ENCODE results near the gene MOBP. TPM values are rescaled to one million over a fixed set of nuclear protein-coding genes. Genes with fewer than 3 reads are reported as not detected.
"Not testable (repeated sequence)": the region's sequence is repeated elsewhere in the genome, so short reads cannot be mapped to it uniquely, and the experiment has no call there.

The MOBP gene, protein sequence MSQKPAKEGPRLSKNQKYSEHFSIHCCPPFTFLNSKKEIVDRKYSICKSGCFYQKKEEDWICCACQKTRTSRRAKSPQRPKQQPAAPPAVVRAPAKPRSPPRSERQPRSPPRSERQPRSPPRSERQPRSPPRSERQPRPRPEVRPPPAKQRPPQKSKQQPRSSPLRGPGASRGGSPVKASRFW
- 0.04 TPM in 1 of 2 replicates, not detected in the other for total RNA-seq (2014; rRNA removed; shearing (Covaris generic))

DNA sequence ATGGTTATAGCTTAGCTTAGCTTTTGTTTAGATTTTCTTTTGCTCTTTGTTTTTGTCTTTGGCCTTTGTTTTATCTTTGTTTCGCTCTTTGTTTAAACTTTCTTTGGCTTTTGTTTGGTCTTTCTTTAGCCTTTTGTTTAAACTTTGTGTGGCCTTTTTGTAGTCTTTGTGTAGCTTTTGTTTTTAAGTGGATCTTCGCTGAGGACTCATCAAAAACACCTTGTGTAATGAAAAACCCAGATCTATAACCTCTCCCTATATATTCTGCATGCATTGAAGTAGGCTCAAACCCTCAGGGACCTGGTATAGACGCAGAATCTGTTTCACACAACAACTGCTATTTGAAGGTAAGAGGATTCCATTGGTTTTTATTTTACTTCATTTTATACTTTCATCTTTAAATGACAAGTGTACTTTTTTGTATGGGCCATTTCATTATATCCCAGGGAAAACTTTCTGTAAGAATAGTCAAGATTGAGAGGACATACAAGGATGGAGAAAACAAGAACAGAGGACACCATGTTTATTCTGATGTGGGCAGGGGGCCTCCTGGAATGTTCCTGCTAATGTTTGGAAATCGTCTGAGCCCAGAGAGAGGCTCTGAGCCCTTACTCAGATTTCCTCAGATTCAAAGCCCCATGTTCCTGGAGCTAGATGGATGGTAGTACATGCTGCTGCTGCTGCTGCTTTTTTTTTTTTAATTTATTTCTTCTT, at the start of gene MOBP:
Gene MOBP (plus strand): TSS at position 287 of the 714 bp plus-strand sequence. CDS start 34,390 bp downstream, outside the sequence.
- Histone ChIP-seq H3K9me3 (replicated peaks) (no peaks in the 10 kb centered on the region), H3K4me3 (no peak within 1 kb of the TSS), H3K27ac (no peak within 1 kb of the TSS), H3K4me1 (no peaks in the 10 kb centered on the region), H3K36me3 (no peaks in the 10 kb centered on the region), H3K27me3 (no peaks in the 10 kb centered on the region)
- no peak for DNase-seq

DNA sequence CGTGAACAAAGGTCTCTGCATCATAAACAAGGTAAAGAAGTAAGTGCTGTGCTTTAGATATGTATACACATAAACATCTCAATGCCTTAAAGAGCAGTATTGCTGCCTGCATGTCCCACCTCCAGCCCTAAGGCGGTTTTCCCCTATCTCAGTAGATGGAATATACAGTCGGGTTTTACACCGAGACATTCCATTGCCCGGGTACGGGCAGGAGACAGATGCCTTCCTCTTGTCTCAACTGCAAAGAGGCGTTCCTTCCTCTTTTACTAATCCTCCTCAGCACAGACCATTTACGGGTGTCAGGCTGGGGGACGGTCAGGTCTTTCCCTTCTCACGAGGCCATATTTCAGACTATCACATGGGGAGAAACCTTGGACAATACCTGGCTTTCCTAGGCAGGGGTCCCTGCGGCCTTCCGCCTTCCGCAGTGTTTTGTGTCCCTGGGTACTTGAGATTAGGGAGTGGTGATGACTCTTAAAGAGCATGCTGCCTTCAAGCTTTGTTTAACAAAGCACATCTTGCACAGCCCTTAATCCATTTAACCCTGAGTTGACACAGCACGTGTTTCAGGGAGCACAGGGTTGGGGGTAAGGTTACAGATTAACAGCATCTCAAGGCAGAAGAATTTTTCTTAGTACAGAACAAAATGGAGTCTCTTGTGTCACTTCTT, 48.8 kb upstream of the MOBP start:
- H3K9me3 ChIP-seq (replicated peaks); H3K36me3 ChIP-seq; H3K27ac ChIP-seq; H3K4me3 ChIP-seq; H3K4me1 ChIP-seq; H3K27me3 ChIP-seq; DNase-seq: not testable (repeated sequence)

DNA sequence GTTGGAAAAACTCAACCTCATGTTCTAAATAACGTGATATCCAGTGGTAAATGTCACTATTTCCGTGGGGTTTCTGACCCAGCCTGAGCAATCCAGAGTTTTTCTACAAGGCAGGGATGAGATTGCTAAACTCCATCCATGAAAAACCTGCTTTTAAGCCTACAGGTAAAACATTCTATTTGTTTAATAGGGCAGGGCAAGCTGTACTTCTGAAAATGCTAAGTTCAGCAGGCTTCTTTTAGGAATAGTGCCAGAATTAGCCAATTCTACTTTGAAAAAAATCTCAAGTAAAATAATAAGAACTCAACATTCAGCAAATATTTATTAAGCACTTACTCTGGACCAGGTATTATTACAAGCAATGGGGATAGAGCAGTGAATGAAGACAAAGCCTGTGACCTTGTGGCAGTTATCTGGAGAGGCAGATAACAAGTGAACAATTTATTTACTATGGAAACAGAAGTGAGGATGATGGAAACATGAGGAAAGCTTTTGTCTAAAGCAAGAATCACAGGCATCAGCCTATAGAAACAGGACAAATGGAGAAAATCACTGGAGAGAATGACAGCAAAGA, 47.7 kb upstream of the MOBP start:
- H3K9me3 ChIP-seq (replicated peaks), result no peaks in the 10 kb centered on the region

DNA sequence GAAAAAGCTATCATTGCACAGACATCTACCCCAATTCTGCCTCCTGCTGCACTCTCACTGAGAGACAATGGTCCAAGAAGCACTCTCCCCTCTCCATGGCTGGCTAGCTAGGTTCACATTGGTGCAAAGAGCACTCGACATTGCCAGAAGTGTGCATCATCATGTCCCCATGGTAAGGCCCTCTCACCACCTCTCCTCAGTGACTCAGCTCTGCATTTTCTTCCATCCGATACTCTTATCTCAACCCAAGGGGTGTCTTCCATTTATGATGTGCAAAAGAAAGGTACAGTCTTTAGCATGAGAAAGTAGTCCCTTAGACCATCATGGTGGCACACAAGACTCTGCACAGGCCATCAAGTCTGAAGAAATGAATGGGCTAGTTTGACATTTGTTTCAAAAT, 46.9 kb upstream of the MOBP start:
- Histone ChIP-seq H3K4me3 (no peak overlapping the region), H3K27ac (no peak overlapping the region), H3K27me3 (no peaks in the 10 kb centered on the region), H3K4me1 (no peaks in the 10 kb centered on the region), H3K36me3 (no peaks in the 10 kb centered on the region), H3K9me3 (replicated peaks) (no peaks in the 10 kb centered on the region)
- no peak for DNase-seq

More for the DNA sequence above, 47.7 kb upstream of the MOBP start:
- Histone ChIP-seq H3K27ac (no peak overlapping the region), H3K36me3 (no peaks in the 10 kb centered on the region), H3K4me1 (no peaks in the 10 kb centered on the region), H3K27me3 (no peaks in the 10 kb centered on the region; the same call in 1 of the 2 replicates), H3K4me3 (no peak overlapping the region)
- no peak for DNase-seq

DNA sequence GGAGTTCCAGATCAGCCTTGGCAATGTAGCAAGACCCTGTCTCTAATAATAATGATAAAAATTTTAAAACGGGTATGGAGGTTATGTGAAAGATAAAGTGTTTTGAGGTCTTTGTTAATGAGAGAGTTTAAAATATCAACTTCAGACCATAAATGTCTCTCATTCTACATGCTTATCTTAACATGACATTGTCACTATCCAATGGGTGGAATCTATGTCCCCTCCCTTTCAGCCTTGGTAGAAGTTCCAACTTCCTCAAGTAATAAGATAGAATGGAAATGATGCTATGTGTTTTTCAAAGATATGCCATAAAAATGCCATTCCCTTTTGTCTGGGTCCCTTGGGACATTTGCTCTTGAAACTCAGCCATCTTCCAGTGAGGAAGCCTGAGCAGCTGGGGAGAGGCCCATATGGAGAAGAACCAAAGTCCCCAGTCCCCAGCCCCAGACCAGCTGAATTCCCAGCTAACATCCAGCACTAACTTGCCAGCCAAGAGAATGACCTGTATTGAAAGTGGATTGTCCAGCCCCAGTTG, 44.0 kb upstream of the MOBP start:
- no peaks in the 10 kb centered on the region for H3K27me3 ChIP-seq
- no peak for DNase-seq
- H3K4me3 ChIP-seq, result no peak overlapping the region
- no peaks in the 10 kb centered on the region for H3K36me3 ChIP-seq
- H3K4me1 ChIP-seq, result no peaks in the 10 kb centered on the region
- H3K27ac ChIP-seq, result no peak overlapping the region
- H3K9me3 ChIP-seq (replicated peaks), result no peaks in the 10 kb centered on the region

DNA sequence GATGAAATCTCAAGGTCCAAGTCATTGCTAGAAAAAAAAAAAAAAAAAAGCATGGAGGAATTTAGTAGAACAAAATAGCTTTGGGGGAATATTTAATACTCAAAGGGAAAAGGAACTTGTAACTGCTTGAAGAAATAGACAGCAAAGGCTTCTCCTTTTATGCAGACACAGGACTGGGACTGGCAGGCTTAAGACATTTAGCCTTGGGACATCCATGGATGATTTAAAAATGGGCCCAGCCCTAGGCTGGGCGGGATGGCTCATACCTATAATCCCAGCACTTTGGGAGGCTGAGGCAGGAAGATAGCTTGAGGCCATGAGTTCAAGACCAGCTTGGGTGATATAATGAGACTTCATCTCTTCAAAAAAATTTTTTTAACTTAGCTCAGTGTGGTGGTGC, 41.2 kb upstream of the MOBP start:
- Histone ChIP-seq H3K9me3 (replicated peaks) (no peaks in the 10 kb centered on the region), H3K36me3 (no peaks in the 10 kb centered on the region)
- DNase-seq, result no peak

DNA sequence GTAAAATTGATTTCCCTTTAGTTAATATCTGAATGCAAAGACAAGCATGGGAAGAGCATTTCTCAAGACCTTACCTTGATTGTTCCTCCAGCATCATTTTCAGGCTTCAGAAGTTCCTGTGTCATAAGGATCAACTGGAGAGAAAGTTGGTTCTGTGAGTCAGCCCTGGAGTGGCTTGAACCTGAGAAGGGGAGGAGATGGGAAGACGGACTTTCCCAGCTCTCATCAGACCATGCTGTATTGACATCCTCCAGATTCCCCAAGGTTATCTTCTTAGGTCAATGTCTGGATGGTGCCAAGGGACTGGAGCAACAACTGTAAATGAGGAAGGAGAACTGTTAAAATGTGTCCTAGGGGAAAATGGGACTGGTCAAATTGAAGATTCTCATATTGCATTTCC, 40.0 kb upstream of the MOBP start:
- Histone ChIP-seq H3K4me3 (no peak overlapping the region), H3K36me3 (no peaks in the 10 kb centered on the region), H3K4me1 (no peaks in the 10 kb centered on the region), H3K9me3 (replicated peaks) (no peaks in the 10 kb centered on the region), H3K27me3 (no peaks in the 10 kb centered on the region), H3K27ac (no peak overlapping the region)
- no peak for DNase-seq

More for the DNA sequence above, 41.2 kb upstream of the MOBP start:
- Histone ChIP-seq H3K27me3 (no peaks in the 10 kb centered on the region), H3K4me1 (no peaks in the 10 kb centered on the region), H3K27ac (no peak overlapping the region), H3K4me3 (no peak overlapping the region)

DNA sequence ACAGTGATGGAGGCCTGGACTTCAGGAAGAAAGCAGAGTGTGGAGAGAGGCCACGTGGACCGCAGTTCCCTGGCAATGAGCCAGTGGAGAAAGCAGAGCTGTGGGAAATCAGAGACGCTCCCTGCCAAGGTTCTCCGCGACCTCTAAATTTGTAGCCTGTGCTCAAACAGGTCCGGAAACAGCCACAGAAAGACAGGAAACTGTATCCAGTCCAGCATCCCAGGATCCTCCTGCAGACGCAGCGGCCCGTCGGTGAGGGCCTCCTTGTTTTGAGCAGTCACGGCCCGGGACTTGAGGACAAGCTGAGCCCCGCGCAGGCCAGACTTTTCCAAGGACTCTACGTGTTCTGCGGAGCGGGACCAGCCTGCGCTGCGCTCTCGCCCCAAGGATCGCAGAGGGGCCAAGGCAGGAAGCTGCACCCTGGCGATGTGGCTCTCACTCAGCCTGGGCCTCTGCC, 38.7 kb upstream of the MOBP start:
- Histone ChIP-seq H3K9me3 (replicated peaks) (no peaks in the 10 kb centered on the region), H3K27ac (no peak overlapping the region), H3K36me3 (no peaks in the 10 kb centered on the region), H3K4me3 (no peak overlapping the region), H3K4me1 (no peaks in the 10 kb centered on the region), H3K27me3 (no peaks in the 10 kb centered on the region)
- DNase-seq, result no peak

DNA sequence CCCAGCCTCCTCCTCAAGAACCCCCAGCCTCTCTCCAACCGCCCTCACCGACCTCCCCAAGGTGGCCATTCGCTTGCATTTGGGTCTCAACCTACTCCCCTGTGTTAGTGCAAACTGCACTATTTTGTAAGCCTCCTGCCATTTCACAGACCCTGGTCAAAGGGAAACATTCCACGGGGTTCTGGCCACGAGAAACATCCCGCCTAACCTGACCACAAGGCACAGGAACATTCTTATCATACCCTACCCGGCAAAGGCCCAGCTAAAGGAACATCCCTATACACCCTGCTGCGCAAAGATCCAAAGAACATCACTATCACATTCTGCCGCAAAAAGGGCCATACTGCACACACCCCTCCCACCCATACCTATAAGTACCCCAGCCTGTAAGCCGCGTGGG, 38.0 kb upstream of the MOBP start:
- no peaks in the 10 kb centered on the region for H3K4me1 ChIP-seq
- no peak overlapping the region for H3K27ac ChIP-seq
- no peak overlapping the region for H3K4me3 ChIP-seq
- DNase-seq, result no peak
- H3K27me3 ChIP-seq, result no peaks in the 10 kb centered on the region
- H3K36me3 ChIP-seq, result no peaks in the 10 kb centered on the region
- H3K9me3 ChIP-seq (replicated peaks), result no peaks in the 10 kb centered on the region

DNA sequence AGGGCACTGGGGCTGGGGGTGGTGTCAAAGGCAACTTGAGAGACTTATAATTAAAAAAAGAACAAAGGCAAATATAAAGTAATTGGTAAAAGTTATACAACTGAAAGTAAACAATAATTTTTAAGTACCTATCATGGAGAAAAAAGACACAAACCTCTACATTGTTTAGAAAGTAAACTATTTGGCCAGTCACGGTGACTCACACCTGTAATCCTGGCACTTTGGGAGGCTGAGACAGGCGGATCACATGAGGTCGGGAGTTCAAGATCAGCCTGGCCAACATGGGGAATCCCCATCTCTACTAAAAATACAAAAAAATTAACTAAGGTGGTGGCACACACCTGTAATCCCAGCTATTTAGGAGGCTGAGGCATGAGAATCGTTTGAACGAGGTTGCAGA, 35.1 kb upstream of the MOBP start:
- H3K4me1 ChIP-seq, result no peaks in the 10 kb centered on the region
- no peak for DNase-seq
- H3K9me3 ChIP-seq (replicated peaks), result no peaks in the 10 kb centered on the region
- no peaks in the 10 kb centered on the region for H3K36me3 ChIP-seq
- H3K4me3 ChIP-seq, result no peak overlapping the region
- H3K27me3 ChIP-seq, result no peaks in the 10 kb centered on the region
- H3K27ac ChIP-seq, result no peak overlapping the region

DNA sequence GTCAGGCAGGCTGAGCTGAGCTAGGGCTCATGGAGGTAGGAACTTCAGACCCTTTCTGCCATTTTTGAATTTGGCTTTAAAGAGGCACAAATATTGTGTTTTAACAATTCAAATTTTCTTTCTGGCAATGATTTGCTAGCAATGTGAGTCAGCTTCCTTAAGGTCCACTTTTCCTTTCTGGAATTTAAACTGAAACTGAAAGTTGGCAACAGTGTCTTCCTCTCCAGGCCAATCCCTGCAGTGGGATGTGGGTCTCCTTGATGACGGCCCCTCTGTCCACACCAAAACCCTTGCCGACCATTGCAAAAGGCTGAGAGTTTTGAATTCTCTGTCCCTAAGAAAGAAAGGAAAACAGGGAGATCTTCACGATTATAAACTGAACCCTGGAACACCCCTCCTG, 33.8 kb upstream of the MOBP start:
- H3K27me3 ChIP-seq, result no peaks in the 10 kb centered on the region
- H3K9me3 ChIP-seq (replicated peaks), result no peaks in the 10 kb centered on the region
- H3K4me1 ChIP-seq, result no peaks in the 10 kb centered on the region
- H3K4me3 ChIP-seq, result no peak overlapping the region
- H3K27ac ChIP-seq, result no peak overlapping the region
- DNase-seq, result no peak
- H3K36me3 ChIP-seq, result no peaks in the 10 kb centered on the region

DNA sequence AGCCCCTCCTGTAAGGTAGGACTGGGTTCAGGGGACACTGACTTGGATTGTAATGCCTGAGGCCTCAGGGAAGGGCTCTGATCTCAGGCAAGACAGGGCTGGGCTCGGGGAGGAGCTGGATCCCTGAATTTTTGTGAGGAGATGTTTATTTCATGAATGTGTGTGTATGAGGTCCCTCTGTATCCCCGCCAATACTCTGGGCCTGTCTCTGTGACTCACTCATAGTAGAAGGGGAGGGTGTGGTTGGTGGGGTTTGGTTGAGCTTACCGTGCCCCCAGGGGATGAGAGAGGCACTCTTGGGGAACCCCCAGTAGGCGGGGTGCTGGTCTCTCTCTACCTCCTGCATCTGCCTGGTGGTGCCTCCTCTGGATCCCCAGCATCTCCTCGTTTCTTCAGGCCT, 32.9 kb upstream of the MOBP start:
- H3K9me3 ChIP-seq (replicated peaks), result no peaks in the 10 kb centered on the region
- no peaks in the 10 kb centered on the region for H3K4me1 ChIP-seq
- H3K36me3 ChIP-seq, result no peaks in the 10 kb centered on the region
- H3K27ac ChIP-seq, result no peak overlapping the region
- H3K27me3 ChIP-seq, result no peaks in the 10 kb centered on the region
- no peak for DNase-seq
- H3K4me3 ChIP-seq, result no peak overlapping the region

DNA sequence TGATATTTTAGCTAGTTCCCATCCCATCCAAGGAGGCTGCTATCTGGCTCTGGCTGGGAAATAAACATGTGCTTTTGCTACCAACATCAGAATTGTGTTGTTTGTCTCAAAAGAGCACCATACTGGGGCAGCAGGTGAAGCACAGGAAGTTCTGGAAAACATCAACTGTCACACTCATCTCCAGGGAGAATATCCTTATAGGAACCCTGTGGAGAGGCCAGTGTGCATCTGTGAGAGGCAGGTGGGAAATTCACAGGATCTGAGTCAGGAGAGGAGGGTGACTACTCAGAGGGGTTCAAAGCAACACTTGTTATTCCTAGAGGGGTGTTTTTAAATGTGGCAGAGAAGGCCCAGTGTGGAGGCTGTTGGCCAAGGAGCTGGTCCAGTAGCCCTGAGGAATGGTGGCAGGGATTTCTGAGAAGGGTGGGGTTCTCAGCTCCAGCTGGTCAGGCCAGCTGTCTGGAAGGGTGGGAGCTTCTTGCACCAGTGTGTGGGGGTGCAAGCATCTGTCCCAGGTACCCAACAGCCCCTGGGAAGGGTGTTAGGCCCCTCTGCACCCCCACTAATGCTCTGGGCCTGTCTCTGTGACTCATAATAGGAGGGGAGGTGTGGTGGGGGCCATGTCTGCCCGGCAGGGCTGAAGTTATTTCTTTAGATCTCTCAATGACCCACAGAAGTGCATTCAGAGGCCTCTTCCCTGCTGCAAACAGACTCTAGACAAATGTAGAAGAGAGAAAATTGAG, 32.3 kb upstream of the MOBP start:
- Histone ChIP-seq H3K27me3 (no peaks in the 10 kb centered on the region), H3K9me3 (replicated peaks) (no peaks in the 10 kb centered on the region), H3K27ac (no peak overlapping the region), H3K4me3 (no peak overlapping the region), H3K4me1 (no peaks in the 10 kb centered on the region), H3K36me3 (no peaks in the 10 kb centered on the region)
- DNase-seq, result no peak

DNA sequence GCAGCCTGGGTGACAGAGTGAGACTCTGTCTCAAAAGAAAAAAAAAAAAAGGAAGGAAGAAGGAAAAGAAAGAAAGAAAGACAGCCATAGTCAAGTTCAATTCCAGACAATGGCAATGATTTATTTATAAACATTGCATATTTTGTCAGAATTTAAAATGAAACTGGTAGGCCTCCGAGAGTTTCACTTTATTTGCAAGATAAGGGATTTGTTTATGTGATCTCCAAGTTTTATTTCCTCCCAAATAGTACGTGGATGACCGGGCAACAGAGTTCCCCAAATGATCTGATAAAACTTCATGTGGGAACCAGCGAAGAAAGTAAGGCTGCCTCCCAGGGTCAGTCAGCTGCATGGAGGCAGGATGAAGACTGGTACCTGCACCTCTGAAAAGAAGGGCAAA, 28.6 kb upstream of the MOBP start:
- Histone ChIP-seq H3K9me3 (replicated peaks) (no peaks in the 10 kb centered on the region), H3K27ac (no peak overlapping the region), H3K27me3 (no peaks in the 10 kb centered on the region), H3K4me3 (no peak overlapping the region), H3K36me3 (no peaks in the 10 kb centered on the region), H3K4me1 (no peaks in the 10 kb centered on the region)
- DNase-seq, result no peak
